ENCODE data around the gene SVOP. TPM values are rescaled to one million over a fixed set of nuclear protein-coding genes. Genes with fewer than 3 reads are reported as not detected.

SVOP gene
- total RNA-seq, 1 donor from 2014 or later = 0.03 TPM

- no peak for DNase-seq (ENCODE audit: low spot score)
Measured at GRCh38 chr12:108935159-108935763, 85.6 kb downstream of the SVOP start.

GRCh38 chr12:108933949-108934348 is 86.9 kb downstream of the SVOP start:
- no peak for DNase-seq (ENCODE audit: low spot score)

DNA sequence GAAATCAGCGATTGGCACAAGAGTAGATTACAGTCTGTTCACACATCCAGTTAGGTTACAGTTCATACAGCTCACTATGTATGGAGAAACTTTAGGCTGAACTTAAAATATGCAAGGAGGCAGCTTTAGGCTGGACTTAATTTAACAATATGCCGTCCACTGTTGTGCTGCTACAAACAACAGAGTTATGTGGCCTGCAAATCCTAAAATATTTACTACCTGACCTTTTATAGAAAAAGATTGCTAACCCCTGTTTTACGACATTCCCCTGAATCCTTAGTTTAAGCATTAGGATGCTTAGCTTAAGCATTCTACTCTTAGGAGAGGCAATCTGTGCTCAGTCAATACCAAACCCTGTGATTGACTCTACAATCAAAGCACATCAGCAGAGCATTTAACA is 90.1 kb downstream of the SVOP start:
- no peak for DNase-seq (ENCODE audit: low spot score)

DNA sequence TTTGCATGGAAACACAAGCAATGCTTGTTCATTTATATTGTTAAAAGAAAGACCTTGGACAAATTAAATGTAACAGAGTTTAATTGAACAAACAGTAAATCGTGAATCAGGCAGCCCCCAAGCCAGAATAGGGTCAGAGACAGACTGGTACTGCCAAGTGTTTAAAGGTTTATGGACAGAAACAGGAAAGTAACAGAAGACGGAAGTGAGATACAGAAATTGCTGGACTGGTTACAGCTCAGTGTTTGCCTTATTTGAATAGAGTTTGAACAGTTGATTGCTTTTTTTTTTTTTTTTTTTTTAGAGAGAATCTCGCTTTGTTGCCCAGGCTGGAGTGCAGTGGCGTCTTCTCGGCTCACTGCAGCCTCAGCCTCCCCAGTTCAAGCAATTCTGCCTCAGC is 90.7 kb downstream of the SVOP start:
- no peak for DNase-seq (ENCODE audit: low spot score)

DNA sequence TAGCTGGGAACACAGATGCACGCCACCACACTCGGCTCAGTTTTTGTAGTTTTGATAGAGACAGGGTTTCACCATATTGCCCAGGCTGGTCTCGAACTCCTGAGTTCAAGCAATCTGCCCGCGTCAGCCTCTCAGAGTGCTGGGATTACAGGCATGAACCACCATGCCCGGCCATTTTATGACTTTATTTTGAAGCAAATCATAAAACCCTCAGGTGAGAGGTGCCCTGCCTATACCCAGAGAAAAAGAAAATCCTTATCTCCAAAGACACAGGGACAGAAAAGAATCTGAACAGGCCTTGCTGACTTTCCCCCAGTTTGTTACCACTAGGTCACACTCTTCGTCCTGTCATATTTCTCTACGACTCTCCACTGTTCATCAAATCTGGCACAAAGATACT is 92.2 kb downstream of the SVOP start:
- no peak for DNase-seq (ENCODE audit: low spot score)

DNA sequence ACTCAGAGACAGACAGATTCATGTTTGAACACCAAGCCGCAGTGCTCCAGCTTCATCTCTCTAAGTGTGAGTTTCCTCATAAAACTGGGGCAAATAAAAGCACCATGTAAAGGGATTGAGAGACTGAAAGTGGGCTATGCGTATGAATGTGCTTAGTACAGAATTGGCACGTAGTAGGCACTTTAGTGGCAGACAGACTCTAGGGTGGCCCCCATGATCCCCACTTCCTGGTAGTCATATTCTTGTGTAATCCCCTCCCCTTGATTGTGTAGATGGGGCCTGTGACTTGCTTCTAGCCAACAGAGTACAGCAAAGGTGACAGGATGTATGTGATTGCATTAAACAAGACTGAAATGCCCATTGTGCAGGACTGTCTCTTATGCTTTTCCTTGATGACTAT is 98.0 kb downstream of the SVOP start:
- no peak for DNase-seq (ENCODE audit: low spot score)

DNA sequence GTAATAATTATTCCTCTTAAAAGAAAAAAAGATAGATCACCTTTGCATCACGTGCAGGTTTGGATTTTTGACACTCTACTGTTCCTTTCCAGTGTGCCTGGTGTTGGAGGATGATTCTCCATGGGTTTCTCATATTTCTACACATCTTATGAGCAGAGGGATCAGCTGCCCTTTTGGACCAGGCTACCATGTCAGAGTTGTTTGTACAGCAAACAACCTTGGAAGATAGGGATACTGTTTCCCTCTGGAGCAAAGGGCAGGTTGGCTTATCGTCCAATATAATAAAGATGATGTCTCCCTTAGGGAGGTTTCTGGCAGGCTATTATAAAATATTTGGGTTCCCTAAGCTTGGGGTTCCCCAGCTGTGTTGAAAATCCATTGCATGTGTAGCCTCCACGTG is 98.9 kb downstream of the SVOP start:
- no peak for DNase-seq (ENCODE audit: low spot score)

- DNase-seq (ENCODE audit: low spot score) = no peak
Measured at GRCh38 chr12:108918960-108919642, 101.8 kb downstream of the SVOP start.

- no peak for DNase-seq (ENCODE audit: low spot score)
Measured at GRCh38 chr12:108918206-108918605, 102.7 kb downstream of the SVOP start.

GRCh38 chr12:108916336-108916735 is 104.5 kb downstream of the SVOP start:
- no peak for DNase-seq (ENCODE audit: low spot score)

DNA sequence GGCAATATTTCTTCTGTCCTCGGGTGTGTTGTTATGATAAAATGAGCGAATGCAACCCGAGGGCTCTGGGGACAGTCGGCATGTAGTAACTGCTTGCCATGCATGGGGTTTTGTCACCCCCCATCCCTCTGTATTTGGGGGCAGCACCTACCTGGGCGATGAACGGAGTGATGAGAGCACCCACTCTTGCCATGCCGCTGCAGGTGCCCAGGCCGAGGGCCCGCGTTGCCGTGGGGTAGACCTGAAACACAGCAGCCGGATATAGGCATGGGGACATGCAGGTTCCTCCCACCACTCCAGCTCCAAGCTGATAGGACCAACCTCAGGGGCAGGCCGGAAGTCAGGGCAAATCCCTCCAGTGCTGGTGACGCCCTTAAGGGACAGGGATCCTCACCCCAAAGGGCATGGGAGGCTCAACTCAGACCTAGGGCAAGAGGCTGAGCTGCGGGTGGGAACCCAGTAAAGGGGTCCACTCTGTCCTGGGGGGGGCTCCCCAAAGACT is 105.2 kb downstream of the SVOP start:
- DNase-seq (ENCODE audit: low spot score) = no peak

GRCh38 chr12:108914121-108914531 is 106.7 kb downstream of the SVOP start:
- peak; percentile 33 for DNase-seq (ENCODE audit: low spot score)

- DNase-seq (ENCODE audit: low spot score) = no peak
Measured at GRCh38 chr12:108912361-108912760, 108.5 kb downstream of the SVOP start.

GRCh38 chr12:108911915-108912314 is 109.0 kb downstream of the SVOP start:
- DNase-seq (ENCODE audit: low spot score) = no peak

DNA sequence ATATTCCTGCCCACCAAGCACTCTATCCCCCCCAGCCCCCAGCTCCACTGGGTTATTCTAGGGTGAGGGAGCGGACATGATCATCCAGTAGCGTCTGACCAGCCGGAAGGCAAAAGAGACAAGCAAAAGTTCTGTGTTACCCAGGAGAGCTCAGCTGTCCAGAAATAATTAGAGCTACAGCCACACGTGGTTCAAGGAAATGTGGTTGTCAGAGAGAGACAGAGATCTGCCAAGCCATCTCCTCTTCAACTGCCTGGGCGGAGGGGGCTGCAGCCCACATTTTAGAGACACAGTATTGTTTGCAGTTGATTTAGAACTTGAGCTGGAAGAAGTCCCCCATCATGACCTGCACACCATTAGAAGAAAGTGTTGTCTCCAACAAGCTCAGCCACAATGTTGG is 110.5 kb downstream of the SVOP start:
- no peak for DNase-seq (ENCODE audit: low spot score)

DNA sequence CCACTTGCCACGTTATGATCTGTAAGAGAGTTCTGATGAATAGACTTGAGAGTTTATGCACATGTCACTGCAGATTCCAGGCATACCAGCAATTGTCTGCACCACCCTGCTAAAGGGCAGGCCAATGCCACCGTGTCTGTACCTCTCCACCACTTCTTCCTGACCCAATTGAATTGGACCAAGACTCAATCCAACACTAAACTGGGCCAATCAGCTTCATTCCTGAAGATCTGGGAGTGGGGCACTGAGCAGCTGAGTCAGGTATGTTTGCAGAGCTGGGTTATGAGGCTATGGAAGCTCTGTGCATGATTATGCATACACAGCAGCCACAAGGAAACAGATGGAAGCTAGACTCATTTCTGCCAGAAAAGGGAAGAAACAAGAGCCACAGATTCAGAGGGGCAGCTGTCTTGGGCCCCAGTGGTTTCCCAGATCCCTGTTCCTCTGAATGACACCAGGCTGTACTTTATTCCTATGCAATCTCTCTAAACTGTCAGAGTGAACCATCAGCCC is 113.0 kb downstream of the SVOP start:
- DNase-seq (ENCODE audit: low spot score) = no peak

DNA sequence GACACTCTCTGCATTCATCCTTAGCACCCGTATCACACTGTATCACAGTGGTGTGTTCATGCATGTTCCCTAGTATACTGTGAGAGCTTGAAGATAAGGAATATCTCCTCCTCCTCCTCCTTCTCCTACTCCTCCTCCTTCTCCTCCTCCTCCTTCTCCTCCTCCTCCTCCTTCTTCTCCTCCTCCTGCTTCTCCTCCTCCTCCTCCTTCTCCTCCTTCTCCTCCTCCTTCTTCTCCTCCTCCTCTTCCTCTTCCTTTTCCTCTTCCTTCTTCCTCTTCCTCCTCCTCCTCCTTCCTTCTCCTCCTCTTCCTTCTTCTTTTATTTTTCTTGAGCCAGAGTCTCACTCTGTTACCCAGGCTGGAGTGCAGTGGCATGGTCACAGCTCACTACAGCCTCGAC is 113.9 kb downstream of the SVOP start:
- DNase-seq (ENCODE audit: low spot score) = no peak

DNA sequence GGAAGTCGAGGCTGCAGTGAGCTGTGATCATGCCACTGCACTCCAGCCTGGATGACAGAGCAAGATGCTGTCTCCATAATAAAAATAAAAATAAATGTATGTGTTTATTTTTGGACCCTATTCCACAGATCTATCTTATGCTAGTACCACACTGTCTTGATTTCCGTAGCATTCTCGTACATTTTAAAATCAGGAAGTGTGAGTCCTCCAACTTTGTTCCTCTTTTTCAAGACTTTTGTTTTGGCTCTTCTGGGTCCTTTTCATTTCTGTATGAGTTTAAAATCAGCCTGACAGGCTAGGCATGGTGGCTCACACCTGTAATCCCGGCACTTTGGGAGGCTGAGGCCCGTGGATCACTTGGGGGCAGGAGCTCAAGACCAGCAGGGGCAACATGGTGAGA is 115.1 kb downstream of the SVOP start:
- no peak for DNase-seq (ENCODE audit: low spot score)

GRCh38 chr12:108899145-108899544 is 121.7 kb downstream of the SVOP start:
- no peak for DNase-seq (ENCODE audit: low spot score)

DNA sequence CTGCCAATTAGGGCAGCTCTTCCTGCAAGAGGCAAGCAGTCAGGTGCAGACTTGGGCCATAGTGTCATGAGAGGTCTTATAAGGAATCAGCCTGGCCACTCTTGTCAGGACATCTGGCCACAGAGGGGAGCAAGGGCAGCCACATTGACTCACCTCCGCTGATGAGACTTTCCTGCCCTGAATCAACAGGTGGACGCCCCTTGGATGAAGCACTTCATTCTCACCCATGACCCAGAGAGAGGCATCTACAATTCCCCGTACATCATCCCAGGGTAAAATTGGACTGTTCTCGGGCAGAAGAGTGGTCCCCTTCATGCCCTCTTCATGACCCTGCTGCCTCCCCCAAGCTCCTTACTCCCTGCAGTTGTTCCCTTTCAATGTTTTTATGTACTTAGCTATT is 124.1 kb downstream of the SVOP start:
- no peak for DNase-seq (ENCODE audit: low spot score)

- DNase-seq (ENCODE audit: low spot score) = no peak
Measured at GRCh38 chr12:108896336-108896735, 124.5 kb downstream of the SVOP start.

DNA sequence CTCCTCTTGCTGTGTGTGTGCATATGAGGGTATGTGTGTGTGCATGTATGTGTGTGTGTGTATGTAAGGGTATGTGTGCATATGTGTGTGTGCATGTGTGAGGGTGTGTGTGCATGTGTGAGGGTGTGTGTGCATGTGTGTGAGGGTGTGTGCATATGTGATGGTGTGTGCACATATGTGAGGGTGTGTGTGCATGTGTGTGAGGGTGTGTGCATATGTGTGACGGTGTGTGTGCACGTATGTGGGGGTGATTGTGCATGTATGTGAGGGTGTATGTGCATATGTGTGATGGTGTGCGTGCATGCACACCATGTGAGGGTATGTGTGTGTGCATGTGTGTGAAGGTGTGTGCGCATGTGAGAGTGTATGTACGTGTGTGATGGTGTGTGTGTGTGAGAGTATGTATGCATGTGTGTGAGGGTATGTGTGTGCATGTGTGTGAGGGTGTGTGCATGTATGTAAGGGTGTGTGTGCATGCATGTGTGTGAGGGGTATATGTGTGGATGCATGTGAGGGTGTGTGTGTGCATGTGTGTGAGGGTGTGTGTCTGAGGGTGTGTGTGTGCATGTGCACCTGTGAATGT is 125.6 kb downstream of the SVOP start:
- DNase-seq (ENCODE audit: low spot score) = no peak

GRCh38 chr12:108890208-108890607 is 130.7 kb downstream of the SVOP start:
- DNase-seq (ENCODE audit: low spot score) = no peak
